GM18861 (cell line): Measurements from ENCODE around the gene NAXE.
A peak's percentile ranks its signal among the peaks of the same experiment; 100 is the strongest.
"Not testable (repeated sequence)": the region's sequence is repeated elsewhere in the genome, so short reads cannot be mapped to it uniquely, and the experiment has no call there.

ENCODE experiments used
- ATAC-seq: cut with Tn5 transposase; IDR thresholded peaks from one replicate; pipeline ENCODE4 v1.9.1; 2021; ENCODE audit not compliant: unreplicated experiment

NAXE gene

GRCh38 chr1:156592910-156593660 lies 1.5 kb downstream of the NAXE start:
- no peak for ATAC-seq

DNA sequence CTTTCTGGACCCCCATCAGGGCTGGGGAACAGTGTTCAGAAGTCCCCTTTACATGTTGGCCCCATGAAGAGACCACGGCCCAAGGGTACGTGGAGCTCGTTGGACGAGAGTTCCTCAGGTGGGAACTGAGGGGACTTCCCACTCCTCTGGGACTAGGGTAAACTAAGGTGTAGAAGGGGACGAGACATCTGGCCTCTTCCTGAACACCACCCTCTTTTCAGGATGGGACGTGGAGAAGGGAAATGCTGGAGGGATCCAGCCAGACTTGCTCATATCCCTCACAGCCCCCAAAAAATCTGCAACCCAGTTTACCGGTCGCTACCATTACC lies 2.0 kb downstream of the NAXE start:
- ATAC-seq: no peak

- no peak for ATAC-seq
These were observed 2.6 kb downstream of the NAXE start for GRCh38 chr1:156594190-156594589.

- ATAC-seq: no peak
These were observed 3.4 kb downstream of the NAXE start for GRCh38 chr1:156595016-156595415.

DNA sequence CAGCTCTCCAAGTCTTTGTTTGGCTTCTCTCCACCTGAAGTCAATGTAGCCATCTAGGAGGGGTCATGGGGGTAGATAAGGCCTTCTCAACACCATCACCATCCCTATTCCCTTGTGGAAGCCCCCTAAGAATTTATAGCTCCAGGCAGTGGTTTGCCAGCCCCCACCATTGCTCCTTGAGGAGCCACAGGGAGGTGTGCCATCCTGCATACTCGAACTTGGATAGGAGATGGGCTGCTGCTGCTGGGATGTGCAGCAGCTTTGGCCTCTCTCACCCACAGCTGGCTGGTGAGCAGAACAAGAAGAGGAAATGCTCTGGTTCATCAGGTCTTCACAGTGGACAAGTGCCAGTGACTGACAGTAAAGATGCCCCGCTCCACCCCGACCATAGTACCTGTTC lies 4.8 kb downstream of the NAXE start:
- no peak for ATAC-seq

DNA sequence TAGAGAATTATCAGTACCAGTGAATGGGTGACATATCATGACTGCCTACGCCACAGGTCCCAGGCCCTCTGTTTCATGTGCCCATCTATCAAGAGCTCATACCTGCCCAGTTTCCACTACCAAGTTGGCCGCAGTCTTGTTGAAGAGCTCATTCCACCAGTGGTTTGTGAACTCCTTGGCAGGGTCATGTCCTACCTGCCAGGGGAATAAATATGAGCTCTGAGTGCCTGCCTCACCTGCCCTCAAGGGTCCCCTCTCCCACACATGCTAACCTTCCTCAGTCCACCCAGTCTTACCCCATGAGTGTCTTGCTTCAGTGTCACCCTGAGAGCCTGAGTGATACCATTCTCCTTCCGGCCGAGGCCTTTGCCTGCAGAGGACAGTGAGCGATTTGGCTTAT lies 6.5 kb downstream of the NAXE start:
- ATAC-seq: no peak

- ATAC-seq: no peak
These were observed 7.3 kb downstream of the NAXE start for GRCh38 chr1:156598731-156599432.

DNA sequence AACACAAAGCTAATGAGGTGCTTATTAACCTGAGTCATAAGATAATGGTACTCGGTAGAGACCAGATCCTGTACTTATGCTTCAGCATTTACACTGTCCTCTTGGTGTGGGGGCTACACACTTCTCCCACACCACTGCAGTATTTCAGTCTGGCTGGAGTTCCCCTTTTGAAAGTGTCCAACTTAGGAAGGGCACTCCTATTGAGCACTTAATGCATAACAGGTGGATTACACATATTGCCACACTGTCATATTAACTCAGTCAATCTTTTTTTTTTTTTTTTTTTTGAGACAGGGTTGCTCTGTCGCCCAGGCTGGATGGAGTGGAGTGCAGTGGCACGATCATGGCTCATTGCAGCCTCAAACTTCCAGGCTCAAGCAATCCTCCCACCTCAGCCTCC lies 8.2 kb downstream of the NAXE start:
- ATAC-seq: no peak

DNA sequence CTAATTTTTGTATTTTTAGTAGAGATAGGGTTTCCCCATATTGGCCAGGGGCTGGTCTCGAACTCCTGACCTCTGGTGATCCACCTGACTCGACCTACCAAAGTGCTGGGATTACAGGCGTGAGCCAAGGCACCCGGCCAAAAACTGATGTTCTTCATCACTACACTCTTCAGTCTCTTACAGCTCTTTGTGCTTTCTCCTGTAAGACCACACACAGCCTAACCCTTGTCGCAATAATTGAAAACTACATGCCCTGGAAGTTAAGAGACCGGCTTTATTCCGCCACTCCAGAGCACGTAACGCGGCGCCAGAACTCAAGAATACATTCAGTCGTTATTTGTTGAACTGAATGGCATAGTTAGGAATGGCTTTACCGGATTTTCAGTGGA lies 9.2 kb downstream of the NAXE start:
- no peak for ATAC-seq

DNA sequence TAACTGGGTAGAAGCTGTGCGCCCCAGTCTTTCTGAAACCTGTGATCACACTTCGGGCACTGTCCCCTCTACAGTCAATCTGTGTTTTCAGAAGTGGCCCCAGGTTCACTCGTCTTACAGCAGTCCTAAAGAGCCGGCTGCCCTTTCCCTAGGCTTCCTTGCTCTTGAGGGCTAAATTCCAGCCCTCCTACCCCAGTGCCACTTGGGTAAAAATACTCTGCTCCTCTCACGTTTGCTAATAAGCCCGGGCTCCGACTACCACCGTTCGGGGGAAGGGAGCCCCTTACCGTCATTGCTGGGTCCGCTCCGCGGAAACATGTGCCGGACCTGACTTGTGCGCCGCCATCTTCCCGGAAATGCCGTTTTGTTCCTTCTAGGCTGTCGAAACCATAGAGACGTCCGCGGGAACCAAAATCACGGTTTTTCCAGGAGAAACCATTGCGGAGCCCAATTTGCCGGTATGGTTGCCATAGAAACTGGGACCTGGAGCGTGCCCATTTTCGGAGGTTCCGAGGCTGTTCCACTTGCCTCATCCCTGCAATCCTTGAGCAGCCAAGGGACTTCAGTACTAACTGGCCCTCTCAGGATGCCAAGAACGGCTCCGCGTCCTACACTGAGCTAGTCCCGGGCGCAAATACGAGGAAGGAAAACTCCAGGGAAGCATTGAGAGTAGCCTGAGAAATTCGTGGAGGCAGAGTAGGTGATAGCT lies 9.7 kb downstream of the NAXE start, which contains the start of gene GPATCH4:
Gene GPATCH4, minus strand, starts transcription at position 358 of the 709 bp plus-strand sequence.
- peak; percentile 47 for ATAC-seq

- ATAC-seq: peak; percentile 15
These were observed 10.3 kb downstream of the NAXE start for GRCh38 chr1:156601892-156602291.

- no peak for ATAC-seq
These were observed 11.0 kb downstream of the NAXE start for GRCh38 chr1:156602557-156602993.

DNA sequence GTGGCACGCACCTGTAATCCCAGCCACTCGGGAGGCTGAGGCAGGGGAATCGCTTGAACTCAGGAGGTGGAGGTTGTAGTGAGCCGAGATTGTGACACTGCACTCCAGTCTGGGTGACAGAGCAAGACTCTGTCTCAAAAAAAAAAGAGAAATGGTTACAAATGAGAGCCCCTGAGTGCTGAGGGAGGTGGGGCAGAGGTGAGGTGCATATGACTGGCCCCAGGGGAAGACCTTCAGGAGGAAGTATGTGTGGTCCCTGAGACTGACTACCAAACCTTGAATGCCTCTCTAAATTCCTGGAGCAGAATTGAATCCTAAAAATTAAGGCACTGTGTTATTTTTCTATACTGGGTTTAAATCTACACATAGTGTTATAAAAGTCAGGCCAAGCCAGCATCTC lies 15.8 kb downstream of the NAXE start:
- ATAC-seq: not testable (repeated sequence)

- ATAC-seq: peak; percentile 82
These were observed 16.6 kb downstream of the NAXE start for GRCh38 chr1:156608036-156608674.

DNA sequence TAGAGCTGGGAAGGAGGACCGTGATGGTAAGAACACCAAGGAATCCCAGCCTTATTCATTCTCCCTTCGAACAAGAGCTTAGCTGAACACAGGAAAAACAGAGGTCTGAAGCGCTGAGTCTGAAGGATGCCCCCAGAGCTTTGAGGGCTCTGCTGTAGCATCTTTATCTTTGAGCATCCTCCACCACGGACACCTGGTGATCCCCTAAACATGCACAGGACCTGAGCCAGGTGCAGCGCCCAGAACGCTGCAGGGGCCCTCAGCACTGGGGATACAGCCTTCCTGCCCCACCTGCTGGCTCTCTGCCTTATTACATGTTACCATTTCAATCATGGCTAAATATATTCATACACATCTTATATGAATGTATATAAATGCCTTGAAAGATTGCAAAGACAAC lies 17.4 kb downstream of the NAXE start:
- peak; percentile 46 for ATAC-seq

DNA sequence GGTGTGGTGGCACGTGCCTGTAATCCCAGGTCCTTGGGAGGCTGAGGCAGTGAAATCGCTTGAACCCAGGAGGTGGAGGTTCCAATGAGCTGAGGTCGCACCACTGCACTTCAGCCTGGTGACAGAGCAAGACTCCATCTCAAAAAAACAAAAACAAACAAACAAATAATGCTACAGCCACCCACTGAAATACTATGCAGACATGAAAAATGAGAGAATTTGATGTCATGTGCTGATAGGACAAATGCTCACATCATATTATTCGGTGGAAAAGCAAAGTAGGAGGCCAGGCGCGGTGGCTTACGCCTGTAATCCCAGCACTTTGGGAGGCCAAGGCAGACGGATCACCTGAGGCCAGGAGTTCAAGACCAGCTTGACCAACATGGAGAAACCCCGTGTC lies 18.5 kb downstream of the NAXE start:
- ATAC-seq: not testable (repeated sequence)

GRCh38 chr1:156612666-156613065 lies 21.1 kb downstream of the NAXE start:
- no peak for ATAC-seq

GRCh38 chr1:156615946-156616345 lies 24.4 kb downstream of the NAXE start:
- no peak for ATAC-seq

- no peak for ATAC-seq
These were observed 24.9 kb downstream of the NAXE start for GRCh38 chr1:156616463-156616862.

- no peak for ATAC-seq
These were observed 27.4 kb downstream of the NAXE start, which contains the start of gene HAPLN2 for GRCh38 chr1:156618853-156619581. Gene HAPLN2 (plus strand): TSS chr1:156619415. CDS start chr1:156623491, 4,076 bp downstream.

GRCh38 chr1:156619582-156619955 lies 28.0 kb downstream of the NAXE start:
- no peak for ATAC-seq
